Measurements from ENCODE around the gene RPLP2. TPM values are rescaled to one million over a fixed set of nuclear protein-coding genes. Genes with fewer than 3 reads are reported as not detected.

RPLP2 gene
- total and polyA plus RNA-seq, 2 experiments from 2014 or later, result 496 to 523 TPM

DNA sequence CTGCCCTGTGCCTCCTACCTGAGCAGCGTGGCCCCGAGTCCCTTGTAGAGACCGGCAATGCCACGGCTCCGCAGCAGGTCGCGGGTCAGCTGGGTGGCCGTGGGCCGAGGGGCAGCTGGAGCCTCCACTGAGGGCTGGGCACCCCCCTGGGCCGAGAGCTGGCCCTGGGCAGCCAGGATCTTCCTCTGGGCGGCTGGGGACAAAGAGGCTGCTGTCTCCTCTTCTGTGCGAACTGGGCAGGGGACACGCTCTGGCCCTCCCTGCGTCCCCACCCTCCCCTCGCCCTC is 17.3 kb upstream of the RPLP2 start:
- no peaks in the 10 kb centered on the region for H3K36me3 ChIP-seq
- H3K27ac ChIP-seq, result no peak overlapping the region
- TF ChIP-seq, protein P1, sequence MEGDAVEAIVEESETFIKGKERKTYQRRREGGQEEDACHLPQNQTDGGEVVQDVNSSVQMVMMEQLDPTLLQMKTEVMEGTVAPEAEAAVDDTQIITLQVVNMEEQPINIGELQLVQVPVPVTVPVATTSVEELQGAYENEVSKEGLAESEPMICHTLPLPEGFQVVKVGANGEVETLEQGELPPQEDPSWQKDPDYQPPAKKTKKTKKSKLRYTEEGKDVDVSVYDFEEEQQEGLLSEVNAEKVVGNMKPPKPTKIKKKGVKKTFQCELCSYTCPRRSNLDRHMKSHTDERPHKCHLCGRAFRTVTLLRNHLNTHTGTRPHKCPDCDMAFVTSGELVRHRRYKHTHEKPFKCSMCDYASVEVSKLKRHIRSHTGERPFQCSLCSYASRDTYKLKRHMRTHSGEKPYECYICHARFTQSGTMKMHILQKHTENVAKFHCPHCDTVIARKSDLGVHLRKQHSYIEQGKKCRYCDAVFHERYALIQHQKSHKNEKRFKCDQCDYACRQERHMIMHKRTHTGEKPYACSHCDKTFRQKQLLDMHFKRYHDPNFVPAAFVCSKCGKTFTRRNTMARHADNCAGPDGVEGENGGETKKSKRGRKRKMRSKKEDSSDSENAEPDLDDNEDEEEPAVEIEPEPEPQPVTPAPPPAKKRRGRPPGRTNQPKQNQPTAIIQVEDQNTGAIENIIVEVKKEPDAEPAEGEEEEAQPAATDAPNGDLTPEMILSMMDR (IDR thresholded peaks at IDR 0.05; ENCODE audit: low read depth, low read length), result no peak
- H3K4me1 ChIP-seq (ENCODE audit: low read depth), result peaks cover 21% of the 10 kb centered on the region
- no peak overlapping the region for H3K4me3 ChIP-seq
- DNase-seq (ENCODE audit: low read depth in 1 of 2, low spot score in 1 of 2), result no peak
- no peaks in the 10 kb centered on the region for H3K9me3 ChIP-seq (ENCODE audit: low read depth)
- H3K27me3 ChIP-seq, result no peaks in the 10 kb centered on the region

DNA sequence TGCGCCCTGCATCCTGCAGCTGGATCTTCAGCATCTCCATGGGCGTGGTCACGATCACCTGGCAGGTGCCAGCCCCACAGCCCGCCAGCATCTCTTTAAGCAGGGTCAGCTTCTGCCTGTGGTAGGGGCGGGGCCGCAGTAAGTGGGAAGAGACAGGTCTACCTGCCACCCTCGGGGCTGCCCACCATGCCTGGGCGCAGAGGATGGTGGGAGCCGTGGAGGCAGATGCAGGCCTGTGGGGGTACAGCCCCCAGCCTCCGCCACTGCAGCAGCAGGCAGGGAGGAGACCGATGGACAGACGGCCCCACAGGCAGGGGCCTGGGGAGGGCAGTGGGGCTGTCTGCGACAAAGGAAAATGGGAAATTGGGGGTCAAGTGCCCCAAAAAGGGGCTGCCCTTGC is 16.9 kb upstream of the RPLP2 start:
- Histone ChIP-seq H3K27me3 (no peaks in the 10 kb centered on the region), H3K27ac (no peak overlapping the region), H3K4me3 (no peak overlapping the region), H3K9me3 (ENCODE audit: low read depth) (no peaks in the 10 kb centered on the region), H3K36me3 (no peaks in the 10 kb centered on the region), H3K4me1 (ENCODE audit: low read depth) (peaks cover 21% of the 10 kb centered on the region)
- TF ChIP-seq, protein P1 (IDR thresholded peaks at IDR 0.05; ENCODE audit: low read depth, low read length), result no peak
- DNase-seq (ENCODE audit: low read depth in 1 of 2, low spot score in 1 of 2), result no peak

DNA sequence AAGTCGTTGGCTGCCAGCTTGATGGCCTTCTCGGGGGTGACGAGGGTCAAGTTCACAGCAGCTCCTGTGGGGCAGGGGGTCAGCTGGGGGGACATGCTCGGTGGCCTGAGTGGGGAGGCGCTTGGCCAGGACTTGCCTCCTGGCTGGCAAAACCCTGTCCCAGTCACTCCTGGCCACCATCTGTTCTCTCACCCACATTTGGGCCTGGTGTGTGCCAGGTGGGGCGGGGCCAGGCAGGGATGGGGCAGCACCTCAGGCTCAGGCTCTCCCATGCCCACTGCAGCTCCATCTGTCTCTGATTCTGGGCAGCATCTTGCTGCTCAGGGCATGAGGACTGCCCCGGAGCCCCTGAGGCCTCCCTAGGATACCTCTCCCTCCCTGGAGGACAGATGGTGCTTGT is 16.2 kb upstream of the RPLP2 start:
- no peak overlapping the region for H3K27ac ChIP-seq
- no peaks in the 10 kb centered on the region for H3K9me3 ChIP-seq (ENCODE audit: low read depth)
- H3K36me3 ChIP-seq, result no peaks in the 10 kb centered on the region
- TF ChIP-seq, protein P1 (IDR thresholded peaks at IDR 0.05; ENCODE audit: low read depth, low read length), result no peak
- H3K27me3 ChIP-seq, result no peaks in the 10 kb centered on the region
- H3K4me3 ChIP-seq, result no peak overlapping the region
- peaks cover 21% of the 10 kb centered on the region for H3K4me1 ChIP-seq (ENCODE audit: low read depth)
- DNase-seq (ENCODE audit: low read depth in 1 of 2, low spot score in 1 of 2), result no peak

DNA sequence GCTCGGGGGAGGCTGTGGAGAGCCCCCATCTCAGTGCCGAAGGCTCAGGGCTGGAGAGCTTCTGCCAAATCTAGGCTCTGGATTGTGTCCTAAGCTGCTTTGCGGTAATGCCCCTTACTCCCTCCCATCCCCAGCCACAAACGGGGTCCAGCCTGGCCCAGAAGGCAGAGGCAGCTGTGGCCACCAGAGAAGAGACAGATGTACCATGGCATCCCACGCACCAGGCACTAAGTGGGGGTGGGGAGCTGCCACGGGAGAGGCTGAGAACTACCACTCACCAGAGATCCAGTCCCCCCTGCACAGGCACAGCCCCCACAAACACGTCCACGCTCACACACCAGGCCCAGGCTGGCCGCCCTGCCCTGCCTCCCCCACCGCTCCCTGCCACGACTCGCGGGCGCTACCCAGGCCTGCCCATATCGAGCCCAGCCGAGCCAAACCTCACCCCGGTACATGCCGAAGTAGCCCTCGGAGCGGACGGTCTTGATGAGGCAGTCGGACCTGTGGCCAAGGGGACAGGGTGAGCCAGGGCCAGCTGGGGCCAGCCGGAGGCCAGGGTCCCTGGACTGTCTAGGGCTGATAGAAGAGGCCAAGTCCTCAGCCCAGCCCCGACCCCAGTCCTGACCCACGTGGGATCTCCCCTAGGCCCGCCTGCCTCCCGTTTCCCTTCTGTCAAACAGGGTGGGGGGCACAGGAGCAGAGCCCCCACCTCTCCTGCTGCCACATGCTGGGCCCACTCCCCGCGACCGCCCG is 15.6 kb upstream of the RPLP2 start:
- Histone ChIP-seq H3K4me1 (ENCODE audit: low read depth) (peaks cover 20% of the 10 kb centered on the region), H3K4me3 (no peak overlapping the region), H3K27ac (no peak overlapping the region), H3K9me3 (ENCODE audit: low read depth) (no peaks in the 10 kb centered on the region), H3K27me3 (no peaks in the 10 kb centered on the region), H3K36me3 (no peaks in the 10 kb centered on the region)
- no peak for DNase-seq (ENCODE audit: low read depth in 1 of 2, low spot score in 1 of 2)
- TF ChIP-seq, protein P1 (IDR thresholded peaks at IDR 0.05; ENCODE audit: low read depth, low read length), result no peak

DNA sequence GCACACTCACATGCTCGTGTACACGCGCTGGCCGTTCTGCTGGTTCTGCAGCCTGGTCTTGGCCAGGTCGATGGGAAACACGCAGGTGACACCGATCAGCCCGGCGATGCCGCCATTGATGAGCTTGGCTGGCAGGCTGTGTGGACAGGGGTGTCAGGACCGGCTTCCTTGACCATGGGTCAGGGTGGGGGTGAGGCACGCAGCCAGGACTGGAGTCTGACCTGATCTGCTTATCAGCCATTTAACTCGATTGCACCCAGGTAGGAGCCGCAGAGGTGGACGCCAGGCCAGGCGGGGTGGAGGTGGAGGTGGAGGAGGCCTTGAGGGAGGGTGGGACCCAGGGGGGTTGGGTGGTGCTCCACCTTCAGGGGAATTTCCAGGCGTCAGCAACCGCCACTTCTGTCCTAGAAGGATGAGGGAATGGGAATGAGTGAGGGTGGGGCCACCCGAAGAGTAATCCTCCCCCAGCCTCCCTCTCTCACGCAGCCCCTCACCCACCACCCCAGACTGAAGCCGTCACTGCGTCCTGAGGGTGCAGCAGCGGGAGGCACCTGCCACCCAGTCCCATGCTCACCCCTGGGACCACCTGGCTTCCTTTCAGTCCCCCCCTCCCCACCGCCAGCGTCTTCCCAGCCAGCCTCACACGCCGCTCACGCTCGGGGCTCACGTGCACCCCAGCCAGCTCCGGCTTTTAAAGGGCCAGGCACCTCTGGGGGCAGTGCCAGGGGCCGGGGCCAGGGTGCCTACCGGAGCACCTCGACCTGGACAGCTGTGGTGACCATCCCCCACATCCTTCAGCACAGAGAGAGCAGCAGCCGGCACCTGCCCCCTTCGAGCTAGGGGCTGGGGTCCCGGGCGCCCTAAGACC is 14.8 kb upstream of the RPLP2 start:
- no peak overlapping the region for H3K4me3 ChIP-seq
- no peaks in the 10 kb centered on the region for H3K27me3 ChIP-seq
- TF ChIP-seq, protein P1 (IDR thresholded peaks at IDR 0.05; ENCODE audit: low read depth, low read length), result no peak
- H3K27ac ChIP-seq, result no peak overlapping the region
- DNase-seq (ENCODE audit: low read depth in 1 of 2, low spot score in 1 of 2), result no peak
- H3K4me1 ChIP-seq (ENCODE audit: low read depth), result peaks cover 15% of the 10 kb centered on the region
- H3K9me3 ChIP-seq (ENCODE audit: low read depth), result no peaks in the 10 kb centered on the region
- no peaks in the 10 kb centered on the region for H3K36me3 ChIP-seq
